ENCODE measurements around the gene GPRASP2.

Gene GPRASP2

GRCh38 chrX:102696306-102696705 lies 15.9 kb upstream of the GPRASP2 start:
- in situ Hi-C loops (cut with HindIII; ENCODE audit: low sequenced_read_pairs) = no loop called here
- DNase-seq (ENCODE audit: low read depth, low spot score) = no peak
- no peak overlapping the region for H3K4me3 ChIP-seq (ENCODE audit: low read depth, low read length)
- no peak for TF ChIP-seq CTCF (IDR thresholded peaks at IDR 0.05; ENCODE audit: low read depth, low read length)

- DNase-seq (ENCODE audit: low read depth, low spot score) = peak; percentile 35
- TF ChIP-seq CTCF (IDR thresholded peaks at IDR 0.05; ENCODE audit: low read depth, low read length) = no peak
- in situ Hi-C loops (cut with HindIII; ENCODE audit: low sequenced_read_pairs) = no loop called here
- no peak overlapping the region for H3K4me3 ChIP-seq (ENCODE audit: low read depth, low read length)
These were observed 14.8 kb upstream of the GPRASP2 start for GRCh38 chrX:102697494-102697893.

GRCh38 chrX:102708900-102709299 lies 3.3 kb upstream of the GPRASP2 start:
- in situ Hi-C loops (cut with HindIII; ENCODE audit: low sequenced_read_pairs) = no loop called here
- no peak for TF ChIP-seq CTCF (IDR thresholded peaks at IDR 0.05; ENCODE audit: low read depth, low read length)
- no peak for DNase-seq (ENCODE audit: low read depth, low spot score)
- H3K4me3 ChIP-seq (ENCODE audit: low read depth, low read length) = no peak overlapping the region

GRCh38 chrX:102711872-102712215 lies 404 bp upstream of the GPRASP2 start:
- peak overlapping the region; percentile 61 for H3K4me3 ChIP-seq (ENCODE audit: low read depth, low read length)
- in situ Hi-C loops (cut with HindIII; ENCODE audit: low sequenced_read_pairs) = no loop called here
- TF ChIP-seq CTCF (IDR thresholded peaks at IDR 0.05; ENCODE audit: low read depth, low read length) = no peak
- DNase-seq (ENCODE audit: low read depth, low spot score) = no peak

- peak overlapping the region; percentile 61 for H3K4me3 ChIP-seq (ENCODE audit: low read depth, low read length)
- TF ChIP-seq CTCF (IDR thresholded peaks at IDR 0.05; ENCODE audit: low read depth, low read length) = peak; percentile 64
- peak; percentile 50 for DNase-seq (ENCODE audit: low read depth, low spot score)
- in situ Hi-C loops (cut with HindIII; ENCODE audit: low sequenced_read_pairs) = no loop called here
These were observed 855 bp downstream of the GPRASP2 start for GRCh38 chrX:102712981-102713625.

GRCh38 chrX:102714994-102715393 lies 2.7 kb downstream of the GPRASP2 start:
- H3K4me3 ChIP-seq (ENCODE audit: low read depth, low read length) = no peak overlapping the region
- DNase-seq (ENCODE audit: low read depth, low spot score) = no peak
- in situ Hi-C loops (cut with HindIII; ENCODE audit: low sequenced_read_pairs) = no loop called here
- TF ChIP-seq CTCF (IDR thresholded peaks at IDR 0.05; ENCODE audit: low read depth, low read length) = no peak

GRCh38 chrX:102715967-102716366 lies 3.7 kb downstream of the GPRASP2 start:
- in situ Hi-C loops (cut with HindIII; ENCODE audit: low sequenced_read_pairs) = no loop called here
- TF ChIP-seq CTCF (IDR thresholded peaks at IDR 0.05; ENCODE audit: low read depth, low read length) = no peak
- H3K4me3 ChIP-seq (ENCODE audit: low read depth, low read length) = no peak overlapping the region
- no peak for DNase-seq (ENCODE audit: low read depth, low spot score)

Measured in astrocyte of the spinal cord (primary cell).